H1 (cell line): ENCODE measurements around the gene TBC1D30.

ENCODE experiments used
- ATF2 ChIP-seq: IDR thresholded peaks from 2 replicates; pipeline ENCODE4 v1.6.1; 2012; ENCODE audit warnings: low read length, inconsistent platforms
- ATF3 ChIP-seq: IDR thresholded peaks from 2 replicates; pipeline ENCODE4 v1.6.1; 2011; ENCODE audit warnings: low read depth, mild to moderate bottlenecking, low read length; ENCODE audit not compliant: insufficient read depth
- CHD2 ChIP-seq: IDR thresholded peaks from 2 replicates; pipeline ENCODE4 v1.6.1; 2012; ENCODE audit warnings: low read length, improper control_type of control experiment
- CREB1 ChIP-seq: IDR thresholded peaks from 2 replicates; pipeline ENCODE4 v1.6.1; 2012; ENCODE audit warnings: inconsistent platforms
- EP300 ChIP-seq, 2 experiments: IDR thresholded peaks; 1 replicate in 1 of 2; 2 replicates in 1 of 2; pipeline ENCODE4 v1.6.1; 2011 to 2012; ENCODE audit warnings: low read depth in 2 of 2, low read length in 2 of 2, mild to moderate bottlenecking in 2 of 2, borderline replicate concordance in 1 of 2, inconsistent platforms in 1 of 2, moderate library complexity in 1 of 2
- GABPA ChIP-seq: IDR thresholded peaks from 2 replicates; pipeline ENCODE4 v1.6.1; 2011; ENCODE audit warnings: mild to moderate bottlenecking, low read length, moderate library complexity, borderline replicate concordance; ENCODE audit not compliant: insufficient read depth
- POLR2A ChIP-seq, 2 experiments: IDR thresholded peaks; 1 replicate in 1 of 2; 2 replicates in 1 of 2; pipeline ENCODE4 v1.6.1; 2011; ENCODE audit warnings: low read depth in 2 of 2, low read length in 2 of 2, mild to moderate bottlenecking in 2 of 2; ENCODE audit errors: control extremely low read depth in 1 of 2
- POLR2AphosphoS5 ChIP-seq: IDR thresholded peaks from 2 replicates; pipeline ENCODE4 v1.6.1; 2011; ENCODE audit warnings: low read depth, low read length
- RFX5 ChIP-seq: IDR thresholded peaks from 2 replicates; pipeline ENCODE4 v1.6.1; 2011; ENCODE audit warnings: low read depth, low read length, improper control_type of control experiment, borderline replicate concordance
- SUZ12 ChIP-seq: fragments of 200-600 bp; sonication (generic); IDR thresholded peaks from 2 replicates; pipeline ENCODE4 v1.6.1; 2012; ENCODE audit warnings: mild to moderate bottlenecking, inconsistent platforms, low read length, moderate library complexity, mixed read lengths
- TAF7 ChIP-seq: optimal IDR thresholded peaks from 2 replicates; pipeline ENCODE3; 2011; ENCODE audit warnings: low read depth, mild to moderate bottlenecking, inconsistent platforms, low read length, moderate library complexity, borderline replicate concordance
- TF ChIP-seq, protein P1 (sequence below), 3 experiments: IDR thresholded peaks; 1 replicate in 2 of 3; 2 replicates in 1 of 3; pipeline versions ENCODE4 v1.5.1 to v1.6.1; 2011; ENCODE audit warnings: low read length in 3 of 3, mild to moderate bottlenecking in 3 of 3, inconsistent platforms in 2 of 3, low read depth in 1 of 3, moderate library complexity in 1 of 3; ENCODE audit not compliant: insufficient read depth in 1 of 3; ENCODE audit errors: control extremely low read depth in 1 of 3
- TF ChIP-seq, protein P2 (sequence below): fragments of 300-600 bp; sonication (generic); IDR thresholded peaks from 2 replicates; pipeline ENCODE4 v1.7.1; 2012; ENCODE audit warnings: low read length, moderate library complexity, mild to moderate bottlenecking, inconsistent platforms; ENCODE audit not compliant: insufficient replicate concordance

- TF ChIP-seq CHD2 (no peak), SUZ12 (no peak), TAF7 (no peak), CREB1 (no peak), POLR2A (IDR thresholded peaks at IDR 0.05; ENCODE audit: control extremely low read depth in 1 of 2, low read depth in 2 of 2, low read length in 2 of 2) (no peak), RFX5 (no peak), ATF2 (no peak), ATF3 (no peak), EP300 (IDR thresholded peaks at IDR 0.05; ENCODE audit: borderline replicate concordance in 1 of 2, low read depth in 2 of 2, low read length in 2 of 2) (no peak), GABPA (no peak), POLR2AphosphoS5 (no peak)
- TF ChIP-seq, protein P1, sequence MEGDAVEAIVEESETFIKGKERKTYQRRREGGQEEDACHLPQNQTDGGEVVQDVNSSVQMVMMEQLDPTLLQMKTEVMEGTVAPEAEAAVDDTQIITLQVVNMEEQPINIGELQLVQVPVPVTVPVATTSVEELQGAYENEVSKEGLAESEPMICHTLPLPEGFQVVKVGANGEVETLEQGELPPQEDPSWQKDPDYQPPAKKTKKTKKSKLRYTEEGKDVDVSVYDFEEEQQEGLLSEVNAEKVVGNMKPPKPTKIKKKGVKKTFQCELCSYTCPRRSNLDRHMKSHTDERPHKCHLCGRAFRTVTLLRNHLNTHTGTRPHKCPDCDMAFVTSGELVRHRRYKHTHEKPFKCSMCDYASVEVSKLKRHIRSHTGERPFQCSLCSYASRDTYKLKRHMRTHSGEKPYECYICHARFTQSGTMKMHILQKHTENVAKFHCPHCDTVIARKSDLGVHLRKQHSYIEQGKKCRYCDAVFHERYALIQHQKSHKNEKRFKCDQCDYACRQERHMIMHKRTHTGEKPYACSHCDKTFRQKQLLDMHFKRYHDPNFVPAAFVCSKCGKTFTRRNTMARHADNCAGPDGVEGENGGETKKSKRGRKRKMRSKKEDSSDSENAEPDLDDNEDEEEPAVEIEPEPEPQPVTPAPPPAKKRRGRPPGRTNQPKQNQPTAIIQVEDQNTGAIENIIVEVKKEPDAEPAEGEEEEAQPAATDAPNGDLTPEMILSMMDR (IDR thresholded peaks at IDR 0.05; ENCODE audit: control extremely low read depth in 1 of 3, insufficient read depth in 1 of 3, low read depth in 1 of 3, low read length in 3 of 3) = no peak
- TF ChIP-seq, protein P2, sequence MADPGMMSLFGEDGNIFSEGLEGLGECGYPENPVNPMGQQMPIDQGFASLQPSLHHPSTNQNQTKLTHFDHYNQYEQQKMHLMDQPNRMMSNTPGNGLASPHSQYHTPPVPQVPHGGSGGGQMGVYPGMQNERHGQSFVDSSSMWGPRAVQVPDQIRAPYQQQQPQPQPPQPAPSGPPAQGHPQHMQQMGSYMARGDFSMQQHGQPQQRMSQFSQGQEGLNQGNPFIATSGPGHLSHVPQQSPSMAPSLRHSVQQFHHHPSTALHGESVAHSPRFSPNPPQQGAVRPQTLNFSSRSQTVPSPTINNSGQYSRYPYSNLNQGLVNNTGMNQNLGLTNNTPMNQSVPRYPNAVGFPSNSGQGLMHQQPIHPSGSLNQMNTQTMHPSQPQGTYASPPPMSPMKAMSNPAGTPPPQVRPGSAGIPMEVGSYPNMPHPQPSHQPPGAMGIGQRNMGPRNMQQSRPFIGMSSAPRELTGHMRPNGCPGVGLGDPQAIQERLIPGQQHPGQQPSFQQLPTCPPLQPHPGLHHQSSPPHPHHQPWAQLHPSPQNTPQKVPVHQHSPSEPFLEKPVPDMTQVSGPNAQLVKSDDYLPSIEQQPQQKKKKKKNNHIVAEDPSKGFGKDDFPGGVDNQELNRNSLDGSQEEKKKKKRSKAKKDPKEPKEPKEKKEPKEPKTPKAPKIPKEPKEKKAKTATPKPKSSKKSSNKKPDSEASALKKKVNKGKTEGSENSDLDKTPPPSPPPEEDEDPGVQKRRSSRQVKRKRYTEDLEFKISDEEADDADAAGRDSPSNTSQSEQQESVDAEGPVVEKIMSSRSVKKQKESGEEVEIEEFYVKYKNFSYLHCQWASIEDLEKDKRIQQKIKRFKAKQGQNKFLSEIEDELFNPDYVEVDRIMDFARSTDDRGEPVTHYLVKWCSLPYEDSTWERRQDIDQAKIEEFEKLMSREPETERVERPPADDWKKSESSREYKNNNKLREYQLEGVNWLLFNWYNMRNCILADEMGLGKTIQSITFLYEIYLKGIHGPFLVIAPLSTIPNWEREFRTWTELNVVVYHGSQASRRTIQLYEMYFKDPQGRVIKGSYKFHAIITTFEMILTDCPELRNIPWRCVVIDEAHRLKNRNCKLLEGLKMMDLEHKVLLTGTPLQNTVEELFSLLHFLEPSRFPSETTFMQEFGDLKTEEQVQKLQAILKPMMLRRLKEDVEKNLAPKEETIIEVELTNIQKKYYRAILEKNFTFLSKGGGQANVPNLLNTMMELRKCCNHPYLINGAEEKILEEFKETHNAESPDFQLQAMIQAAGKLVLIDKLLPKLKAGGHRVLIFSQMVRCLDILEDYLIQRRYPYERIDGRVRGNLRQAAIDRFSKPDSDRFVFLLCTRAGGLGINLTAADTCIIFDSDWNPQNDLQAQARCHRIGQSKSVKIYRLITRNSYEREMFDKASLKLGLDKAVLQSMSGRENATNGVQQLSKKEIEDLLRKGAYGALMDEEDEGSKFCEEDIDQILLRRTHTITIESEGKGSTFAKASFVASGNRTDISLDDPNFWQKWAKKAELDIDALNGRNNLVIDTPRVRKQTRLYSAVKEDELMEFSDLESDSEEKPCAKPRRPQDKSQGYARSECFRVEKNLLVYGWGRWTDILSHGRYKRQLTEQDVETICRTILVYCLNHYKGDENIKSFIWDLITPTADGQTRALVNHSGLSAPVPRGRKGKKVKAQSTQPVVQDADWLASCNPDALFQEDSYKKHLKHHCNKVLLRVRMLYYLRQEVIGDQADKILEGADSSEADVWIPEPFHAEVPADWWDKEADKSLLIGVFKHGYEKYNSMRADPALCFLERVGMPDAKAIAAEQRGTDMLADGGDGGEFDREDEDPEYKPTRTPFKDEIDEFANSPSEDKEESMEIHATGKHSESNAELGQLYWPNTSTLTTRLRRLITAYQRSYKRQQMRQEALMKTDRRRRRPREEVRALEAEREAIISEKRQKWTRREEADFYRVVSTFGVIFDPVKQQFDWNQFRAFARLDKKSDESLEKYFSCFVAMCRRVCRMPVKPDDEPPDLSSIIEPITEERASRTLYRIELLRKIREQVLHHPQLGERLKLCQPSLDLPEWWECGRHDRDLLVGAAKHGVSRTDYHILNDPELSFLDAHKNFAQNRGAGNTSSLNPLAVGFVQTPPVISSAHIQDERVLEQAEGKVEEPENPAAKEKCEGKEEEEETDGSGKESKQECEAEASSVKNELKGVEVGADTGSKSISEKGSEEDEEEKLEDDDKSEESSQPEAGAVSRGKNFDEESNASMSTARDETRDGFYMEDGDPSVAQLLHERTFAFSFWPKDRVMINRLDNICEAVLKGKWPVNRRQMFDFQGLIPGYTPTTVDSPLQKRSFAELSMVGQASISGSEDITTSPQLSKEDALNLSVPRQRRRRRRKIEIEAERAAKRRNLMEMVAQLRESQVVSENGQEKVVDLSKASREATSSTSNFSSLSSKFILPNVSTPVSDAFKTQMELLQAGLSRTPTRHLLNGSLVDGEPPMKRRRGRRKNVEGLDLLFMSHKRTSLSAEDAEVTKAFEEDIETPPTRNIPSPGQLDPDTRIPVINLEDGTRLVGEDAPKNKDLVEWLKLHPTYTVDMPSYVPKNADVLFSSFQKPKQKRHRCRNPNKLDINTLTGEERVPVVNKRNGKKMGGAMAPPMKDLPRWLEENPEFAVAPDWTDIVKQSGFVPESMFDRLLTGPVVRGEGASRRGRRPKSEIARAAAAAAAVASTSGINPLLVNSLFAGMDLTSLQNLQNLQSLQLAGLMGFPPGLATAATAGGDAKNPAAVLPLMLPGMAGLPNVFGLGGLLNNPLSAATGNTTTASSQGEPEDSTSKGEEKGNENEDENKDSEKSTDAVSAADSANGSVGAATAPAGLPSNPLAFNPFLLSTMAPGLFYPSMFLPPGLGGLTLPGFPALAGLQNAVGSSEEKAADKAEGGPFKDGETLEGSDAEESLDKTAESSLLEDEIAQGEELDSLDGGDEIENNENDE = no peak
Observed at GRCh38 chr12:64790166-64790565, 34.3 kb upstream of the TBC1D30 start.
